Omental fat pad (tissue), 4 donors: ENCODE results near the gene ZNF93. TPM values are rescaled to one million over a fixed set of nuclear protein-coding genes. Genes with fewer than 3 reads are reported as not detected.

Experiments used
- ATAC-seq: fragments of 150-250 bp; one replicate; pipeline ENCODE4 v1.9.1; 2016; ENCODE audit warnings: mild to moderate bottlenecking, moderate library complexity; ENCODE audit not compliant: low FRiP score
- DNase-seq: peaks from one replicate; pipeline ENCODE4 v3.0.0-alpha.2; 2019; ENCODE audit warnings: low spot score
- CTCF ChIP-seq, 3 donors: fragments of 450-650 bp; IDR thresholded peaks; one replicate each; pipeline ENCODE4 v1.5.1; 2016 to 2017; ENCODE audit warnings: antibody characterized with exemption in 3 of 3, mild to moderate bottlenecking in 3 of 3, moderate library complexity in 2 of 3
- total RNA-seq, 4 donors: library from RNA; depleted of rRNA; stranded (reverse); fragments of >200 nt; gene quantifications; one replicate each; pipeline ENCODE4 v1.1.0, GENCODE V29; 2016

ZNF93 gene
- total RNA-seq, 4 donors from 2014 or later = 1.9 to 6.9 (median 4.0) TPM

GRCh38 chr19:19966862-19967261 is 66.1 kb downstream of the ZNF93 start:
- no peak for DNase-seq
- no peak for TF ChIP-seq CTCF (IDR thresholded peaks at IDR 0.05)
- no peak for ATAC-seq

Other genes starting within 250 kb of the ZNF93 start
- gene ATP13A1, start 237.3 kb upstream of the ZNF93 start, total RNA-seq = 100 to 1,000 TPM; 100 to 255 (median 143) TPM
- gene ZNF101, start 232.1 kb upstream of the ZNF93 start, total RNA-seq = 1 to 10 TPM; 3.0 to 9.1 (median 6.3) TPM
- 1 to 10 TPM; 5.0 to 8.5 (median 5.5) TPM for gene ZNF14, start 167.8 kb upstream of the ZNF93 start, total RNA-seq
- gene ZNF506, start 79.2 kb upstream of the ZNF93 start, total RNA-seq = 10 to 100 TPM; 20.0 to 47.6 (median 24.0) TPM
- 10 to 100 TPM in 1 of 4 donors, 1 to 10 TPM in 3; 3.0 to 12.8 (median 6.2) TPM for gene ZNF253, start 35.1 kb upstream of the ZNF93 start, total RNA-seq
- 1 to 10 TPM; 1.5 to 4.7 (median 2.9) TPM for gene ZNF682, start 138.6 kb downstream of the ZNF93 start, total RNA-seq
- 1 to 10 TPM in 3 of 4 donors, under 1 TPM in 1; 0.36 to 4.3 (median 1.7) TPM for gene ZNF90, start 177.1 kb downstream of the ZNF93 start, total RNA-seq